SK-N-SH treated with all-trans-retinoic acid at 6 μM for 48 hours (cell line): ENCODE data around the gene PSMB3.

Source experiments
- ATAC-seq: fragments of 200-7000 bp; cut with Tn5 transposase; 3 replicates; pipeline ENCODE4 v1.9.1; 2020; ENCODE audit warnings: mild to moderate bottlenecking, moderate library complexity
- ARNTL ChIP-seq: fragments of 450-650 bp; formaldehyde crosslinking; IDR thresholded peaks from 2 replicates; pipeline ENCODE4 v1.5.0; 2020; ENCODE audit warnings: low read depth, mild to moderate bottlenecking, moderate library complexity, borderline replicate concordance
- BACH2 ChIP-seq: fragments of 250-450 bp; sonication (Bioruptor Pico); IDR thresholded peaks from 2 replicates; pipeline ENCODE4 v1.9.0; 2021; ENCODE audit warnings: mild to moderate bottlenecking, borderline replicate concordance
- CSRNP3 ChIP-seq: fragments of 250-450 bp; sonication (Bioruptor Pico); IDR thresholded peaks from 2 replicates; pipeline ENCODE4 v1.5.1; 2021; ENCODE audit warnings: mild to moderate bottlenecking, moderate library complexity
- ESRRG ChIP-seq: fragments of 250-450 bp; sonication (Bioruptor Pico); IDR thresholded peaks from 2 replicates; pipeline ENCODE4 v1.6.1; 2021; ENCODE audit warnings: mild to moderate bottlenecking
- GLIS3 ChIP-seq: fragments of 250-450 bp; sonication (Bioruptor Pico); IDR thresholded peaks from 2 replicates; pipeline ENCODE4 v1.5.0; 2020; ENCODE audit warnings: mild to moderate bottlenecking, moderate library complexity
- ISL1 ChIP-seq: fragments of 250-450 bp; sonication (Bioruptor Pico); IDR thresholded peaks from 2 replicates; pipeline ENCODE4 v2.1.2; 2022; ENCODE audit warnings: mild to moderate bottlenecking, moderate library complexity
- OSR1 ChIP-seq: fragments of 250-450 bp; sonication (Bioruptor Pico); IDR thresholded peaks from 2 replicates; pipeline ENCODE4 v1.8.0; 2022; ENCODE audit warnings: moderate library complexity, mild to moderate bottlenecking, inconsistent platforms
- PATZ1 ChIP-seq: fragments of 250-450 bp; sonication (Bioruptor Pico); IDR thresholded peaks from 2 replicates; pipeline ENCODE4 v1.8.0; 2020; ENCODE audit warnings: mild to moderate bottlenecking, moderate library complexity, borderline replicate concordance
- RARB ChIP-seq: fragments of 250-450 bp; sonication (Bioruptor Pico); IDR thresholded peaks from 2 replicates; pipeline ENCODE4 v1.8.0; 2021; ENCODE audit warnings: mild to moderate bottlenecking, moderate library complexity
- TCF4 ChIP-seq: fragments of 250-450 bp; sonication (Bioruptor Pico); IDR thresholded peaks from 2 replicates; pipeline ENCODE4 v1.8.0; 2021; ENCODE audit warnings: mild to moderate bottlenecking, moderate library complexity, borderline replicate concordance
- TOX ChIP-seq: fragments of 250-450 bp; sonication (Bioruptor Pico); IDR thresholded peaks from 2 replicates; pipeline ENCODE4 v1.8.0; 2021; ENCODE audit warnings: mild to moderate bottlenecking, moderate library complexity, borderline replicate concordance
- TSHZ2 ChIP-seq: fragments of 250-450 bp; sonication (Bioruptor Pico); IDR thresholded peaks from 2 replicates; pipeline ENCODE4 v1.5.0; 2020; ENCODE audit warnings: mild to moderate bottlenecking, moderate library complexity
- ZC3H10 ChIP-seq: fragments of 250-450 bp; sonication (Bioruptor Pico); IDR thresholded peaks from 2 replicates; pipeline ENCODE4 v1.5.1; 2021; ENCODE audit warnings: mild to moderate bottlenecking, moderate library complexity
- ZFP3 ChIP-seq: fragments of 250-450 bp; sonication (Bioruptor Pico); IDR thresholded peaks from 2 replicates; pipeline ENCODE4 v1.5.0; 2020; ENCODE audit warnings: mild to moderate bottlenecking, moderate library complexity
- ZFP30 ChIP-seq: fragments of 450-650 bp; formaldehyde crosslinking; IDR thresholded peaks from 2 replicates; pipeline ENCODE4 v1.5.0; 2022; ENCODE audit warnings: mild to moderate bottlenecking, moderate library complexity
- ZNF565 ChIP-seq: fragments of 450-650 bp; formaldehyde crosslinking; conservative IDR thresholded peaks from 2 replicates; pipeline ENCODE4 v1.5.0; 2020; ENCODE audit warnings: low read depth, mild to moderate bottlenecking, moderate library complexity
- ZNF70 ChIP-seq: fragments of 450-650 bp; formaldehyde crosslinking; IDR thresholded peaks from 2 replicates; pipeline ENCODE4 v1.5.0; 2020; ENCODE audit warnings: mild to moderate bottlenecking, moderate library complexity
- ZNF8 ChIP-seq: fragments of 450-650 bp; formaldehyde crosslinking; IDR thresholded peaks from 2 replicates; pipeline ENCODE4 v1.5.0; 2020; ENCODE audit warnings: mild to moderate bottlenecking, moderate library complexity

The PSMB3 gene

GRCh38 chr17:38797158-38797490 is 44.6 kb downstream of the PSMB3 start (continued):
- TF ChIP-seq PATZ1 (CRISPR knock-in tag) (no peak), TOX (no peak), ZFP30 (no peak), RARB (no peak), ZFP3 (CRISPR knock-in tag) (no peak), ZNF565 (no peak), ESRRG (no peak)

DNA sequence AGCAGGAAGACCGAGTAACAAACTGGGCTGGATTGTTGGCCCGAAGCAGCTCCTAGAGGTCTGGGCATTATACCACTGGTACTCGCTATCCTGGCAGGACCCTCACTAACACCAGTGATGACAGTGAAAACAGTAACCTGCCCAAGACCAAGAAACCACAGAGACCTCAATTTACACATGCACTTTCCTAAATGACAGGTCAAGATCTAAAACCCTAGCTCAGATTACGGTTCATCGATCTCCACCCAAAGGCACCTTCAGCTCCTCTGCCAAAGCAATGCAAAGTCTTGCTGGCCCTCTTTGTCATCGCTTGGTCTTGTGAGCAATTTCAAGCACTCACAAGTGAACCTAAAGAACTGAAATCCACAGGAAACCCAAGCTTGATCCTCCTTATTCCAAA is 45.3 kb downstream of the PSMB3 start:
- no peak for ATAC-seq
- TF ChIP-seq CSRNP3 (CRISPR knock-in tag): no peak
- no peak for TF ChIP-seq TCF4
- TF ChIP-seq GLIS3 (CRISPR knock-in tag): no peak
- TF ChIP-seq TSHZ2 (CRISPR knock-in tag): no peak
- no peak for TF ChIP-seq BACH2 (CRISPR knock-in tag)
- no peak for TF ChIP-seq ZC3H10 (CRISPR knock-in tag)
- TF ChIP-seq ZNF70 (CRISPR knock-in tag): no peak
- no peak for TF ChIP-seq ARNTL

DNA sequence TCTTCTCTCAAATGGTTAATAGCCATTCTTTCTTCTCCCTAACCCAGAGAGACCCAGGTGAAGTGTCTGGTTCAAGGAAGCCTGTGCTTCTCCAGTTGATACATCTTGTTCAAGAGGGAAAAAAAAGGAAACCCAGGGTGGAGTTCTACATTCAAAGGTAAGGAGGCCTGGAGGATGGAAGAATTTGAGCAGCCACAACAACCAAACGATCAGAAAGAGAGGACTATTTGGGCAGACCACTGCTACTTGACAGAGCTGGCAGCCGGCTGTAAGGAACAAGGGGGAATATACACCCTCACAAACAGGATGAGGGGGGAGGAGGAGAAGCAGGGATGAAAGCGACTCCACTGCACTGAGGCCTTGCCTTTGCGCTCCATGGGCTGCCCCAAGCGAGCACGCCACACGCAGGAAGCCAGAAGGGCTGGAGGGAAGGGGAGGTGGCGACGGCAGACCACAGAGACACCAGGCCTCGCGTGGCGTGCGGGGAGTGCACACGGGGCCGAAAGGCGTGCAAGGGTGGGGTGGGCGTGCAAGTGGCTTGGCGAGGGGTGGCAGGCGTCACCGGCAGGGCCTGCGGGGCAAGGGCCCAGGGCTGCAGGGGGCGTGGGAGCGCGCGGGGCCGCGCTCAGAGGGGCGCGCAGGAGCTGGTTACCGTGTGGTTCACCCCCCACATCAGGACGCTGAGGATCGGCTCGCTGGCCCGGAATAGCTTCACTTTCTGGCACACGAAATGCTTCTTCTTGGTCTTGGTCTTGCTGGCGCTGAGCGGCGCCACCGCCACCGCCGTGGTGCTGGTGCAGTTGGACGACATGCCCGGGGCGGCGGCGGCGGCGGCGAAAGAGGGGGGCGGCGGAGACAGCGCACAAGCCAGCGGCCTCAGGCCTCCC is 46.3 kb downstream of the PSMB3 start:
- TF ChIP-seq ZFP3 (CRISPR knock-in tag): peak; percentile 42; the same call in 1 of the 2 replicates
- TF ChIP-seq ESRRG: no peak
- no peak for TF ChIP-seq ZC3H10 (CRISPR knock-in tag)
- TF ChIP-seq OSR1 (CRISPR knock-in tag): no peak
- no peak for TF ChIP-seq ISL1 (CRISPR knock-in tag)
- ATAC-seq: peak; percentile 48

GRCh38 chr17:38799501-38800236 is 47.1 kb downstream of the PSMB3 start, which contains the start of gene PIP4K2B:
TSS of gene PIP4K2B (minus strand) at chr17:38799556. CDS start at chr17:38799424, 132 bp downstream.
- ATAC-seq: peak; percentile 95
- TF ChIP-seq RARB: no peak
- TF ChIP-seq ZC3H10 (CRISPR knock-in tag): 0 out of 2 replicates have a peak, but pooled peaks have one; percentile 37
- no peak for TF ChIP-seq TOX
- no peak for TF ChIP-seq TCF4
- peak; percentile 72; the same call in 1 of the 2 replicates for TF ChIP-seq ESRRG
- peak; percentile 98 for TF ChIP-seq PATZ1 (CRISPR knock-in tag)
- no peak for TF ChIP-seq ZNF8 (CRISPR knock-in tag)
- no peak for TF ChIP-seq GLIS3 (CRISPR knock-in tag)
- no peak for TF ChIP-seq BACH2 (CRISPR knock-in tag)
- TF ChIP-seq ISL1 (CRISPR knock-in tag): no peak
